Measurements from ENCODE around the gene MAP3K5. TPM values are rescaled to one million over a fixed set of nuclear protein-coding genes. Genes with fewer than 3 reads are reported as not detected.

Gene MAP3K5
- total and polyA plus RNA-seq, 2 donors (not counting 3 experiments of a cell fraction or from before 2014, with no cell fraction given), result 1.5 to 7.0 TPM

GRCh38 chr6:136510299-136510698 lies 282.0 kb downstream of the MAP3K5 start:
- H4K20me1 ChIP-seq (replicated peaks; ENCODE audit: control insufficient read depth, extremely low read depth, insufficient read depth, low read length), result no peaks in the 10 kb centered on the region
- H3K4me3 ChIP-seq (replicated peaks in 1 of 3; ENCODE audit: insufficient read depth in 1 of 3, low read depth in 1 of 3, low read length in 3 of 3), result no peak overlapping the region
- TF ChIP-seq POLR2A (IDR thresholded peaks at IDR 0.05; ENCODE audit: low read depth, low read length), result no peak
- no peak for TF ChIP-seq MYC (IDR thresholded peaks at IDR 0.05; ENCODE audit: low read depth, low read length)
- TF ChIP-seq FOS (IDR thresholded peaks at IDR 0.05; ENCODE audit: borderline replicate concordance, insufficient read depth, low read length), result no peak
- TF ChIP-seq CTCF (IDR thresholded peaks at IDR 0.05; ENCODE audit: extremely low read depth in 1 of 2, insufficient read depth in 1 of 2, low read depth in 1 of 2, low read length in 2 of 2), result no peak
- no peak for TF ChIP-seq GATA2 (IDR thresholded peaks at IDR 0.05; ENCODE audit: insufficient read depth, insufficient read length, low read depth, low read length)
- no peak for TF ChIP-seq EZH2 (IDR thresholded peaks at IDR 0.05; ENCODE audit: borderline replicate concordance, low read depth, low read length, severe bottlenecking)
- no peak for TF ChIP-seq JUN (IDR thresholded peaks at IDR 0.05; ENCODE audit: borderline replicate concordance, insufficient read depth, insufficient read length, low read depth)
- TF ChIP-seq POLR2AphosphoS5 (IDR thresholded peaks at IDR 0.05; ENCODE audit: insufficient read depth, low read depth, low read length), result no peak
- no peak for TF ChIP-seq MAX (IDR thresholded peaks at IDR 0.05; ENCODE audit: insufficient read depth, insufficient read length)
- POLR2A ChIA-PET, result no interaction called here
- H3K36me3 ChIP-seq (ENCODE audit: control insufficient read depth in 2 of 2, extremely low read depth in 1 of 2, insufficient read depth in 2 of 2, low read length in 2 of 2), result no peaks in the 10 kb centered on the region
- dilution Hi-C loops (cut with MboI; ENCODE audit: extremely low pct_ligation_motif_present, low sequenced_read_pairs) (no loop called here), intact Hi-C loops (cut with micrococcal nuclease) (no loop called here)
- H3K27ac ChIP-seq (ENCODE audit: insufficient read depth, low read depth, low read length), result no peak overlapping the region
- H3K79me2 ChIP-seq (ENCODE audit: control insufficient read depth, insufficient read depth, low read length), result no peaks in the 10 kb centered on the region
- BruUV-seq (replicated peaks), result no TSS peak
- no peaks in the 10 kb centered on the region for H3K9me1 ChIP-seq (replicated peaks; ENCODE audit: control insufficient read depth, extremely low read depth, insufficient read depth, low read length)
- DNase-seq (ENCODE audit: low read depth, low spot score) (no peak), FAIRE-seq (no peak)
- H3K4me2 ChIP-seq (ENCODE audit: insufficient read depth, low read length), result no peak overlapping the region
- no peaks in the 10 kb centered on the region for H3K4me1 ChIP-seq (ENCODE audit: control insufficient read depth, extremely low read depth, insufficient read depth, low read length)
- CTCF ChIA-PET, result no interaction called here
- no peak overlapping the region for H2AFZ ChIP-seq (ENCODE audit: low read depth, low read length)
- no peaks in the 10 kb centered on the region for H3K9me3 ChIP-seq (replicated peaks; ENCODE audit: control insufficient read depth, insufficient read depth, low read length)
- H3K9ac ChIP-seq (replicated peaks; ENCODE audit: extremely low read depth, insufficient read depth, low read length), result no peak overlapping the region
- H3K27me3 ChIP-seq (ENCODE audit: control insufficient read depth in 2 of 2, insufficient read depth in 2 of 2, low read length in 2 of 2), result no peaks in the 10 kb centered on the region

Data from endothelial cell of umbilical vein (primary cell).